IMR-90 (cell line): Measurements from ENCODE around the gene INKA1. TPM values are rescaled to one million over a fixed set of nuclear protein-coding genes. Genes with fewer than 3 reads are reported as not detected.

Experiments
- ATAC-seq: fragments of 200-7000 bp; cut with Tn5 transposase; 2 replicates; pipeline ENCODE4 v1.9.1; 2020; ENCODE audit warnings: low read depth, mild to moderate bottlenecking, moderate library complexity
- BruUV-seq: library from RNA; stranded (reverse); fragments of 400-500 nt; replicated peaks from 2 replicates; lab custom pipeline; 2021; lab: Mats Ljungman, UMichigan
- CTCF ChIA-PET: fragments of 300-600 bp; formaldehyde crosslinking; extraction: SDS; loops from one replicate; lab custom pipeline; 2021; ENCODE audit warnings: antibody characterized with exemption; lab: Yijun Ruan, JAX
- POLR2A ChIA-PET: fragments of 300-600 bp; sonication (Branson Sonifier 250); formaldehyde crosslinking; loops from one replicate; lab custom pipeline; 2022; ENCODE audit warnings: antibody characterized with exemption; ENCODE audit not compliant: unreplicated experiment; lab: Charles Lee
- DNase-seq: peaks from one replicate; pipeline ENCODE4 v3.0.0; 2013
- H2AFZ ChIP-seq: replicated peaks from 2 replicates; pipeline ENCODE3; 2013; ENCODE audit warnings: low read length, mild to moderate bottlenecking; ENCODE audit not compliant: poor library complexity
- H2AK5ac ChIP-seq: 2 replicates; pipeline ENCODE4 v1.6.1; 2013; ENCODE audit warnings: low read depth, low read length, inconsistent platforms
- H2AK9ac ChIP-seq: replicated peaks from 2 replicates; pipeline ENCODE3; 2013; ENCODE audit warnings: mild to moderate bottlenecking, low read depth, low read length, moderate library complexity; ENCODE audit not compliant: poor library complexity
- H2BK120ac ChIP-seq: 2 replicates; pipeline ENCODE4 v1.6.1; 2013; ENCODE audit warnings: low read depth, low read length, inconsistent platforms
- H2BK15ac ChIP-seq: 3 replicates; pipeline ENCODE4 v1.6.1; 2013; ENCODE audit warnings: low read depth, low read length, inconsistent platforms
- H2BK20ac ChIP-seq: 2 replicates; pipeline ENCODE4 v1.6.1; 2013; ENCODE audit warnings: low read depth, mild to moderate bottlenecking, inconsistent platforms, low read length, moderate library complexity
- H2BK5ac ChIP-seq: 2 replicates; pipeline ENCODE4 v1.6.1; 2013; ENCODE audit warnings: mild to moderate bottlenecking, low read depth, low read length, inconsistent platforms; ENCODE audit not compliant: poor library complexity, severe bottlenecking
- H3K14ac ChIP-seq: replicated peaks from 2 replicates; pipeline ENCODE4 v1.6.1; 2013; ENCODE audit warnings: low read depth, low read length, inconsistent platforms
- H3K18ac ChIP-seq: 2 replicates; pipeline ENCODE4 v1.6.1; 2013; ENCODE audit warnings: low read depth, low read length, control low read depth
- H3K23ac ChIP-seq: 2 replicates; pipeline ENCODE4 v1.6.1; 2013; ENCODE audit warnings: low read depth, low read length, inconsistent platforms
- H3K27ac ChIP-seq: 2 replicates; pipeline ENCODE4 v1.5.1; 2013; ENCODE audit warnings: mild to moderate bottlenecking, control low read depth, low read length; ENCODE audit not compliant: insufficient read depth
- H3K27me3 ChIP-seq: 2 replicates; pipeline ENCODE4 v1.6.1; 2013; ENCODE audit warnings: low read length; ENCODE audit not compliant: control insufficient read depth, insufficient read depth
- H3K36me3 ChIP-seq: 2 replicates; pipeline ENCODE4 v1.6.1; 2013; ENCODE audit warnings: low read length, mixed read lengths; ENCODE audit not compliant: control insufficient read depth, insufficient read depth
- H3K4ac ChIP-seq: 2 replicates; pipeline ENCODE4 v1.6.1; 2013; ENCODE audit warnings: low read depth, low read length, inconsistent platforms
- H3K4me1 ChIP-seq: 2 replicates; pipeline ENCODE4 v1.6.1; 2013; ENCODE audit warnings: low read length, mixed read lengths; ENCODE audit not compliant: control insufficient read depth, insufficient read depth
- H3K4me2 ChIP-seq: 2 replicates; pipeline ENCODE4 v1.6.1; 2013; ENCODE audit warnings: low read depth, mild to moderate bottlenecking, control low read depth, low read length, moderate library complexity
- H3K4me3 ChIP-seq: 2 replicates; pipeline ENCODE4 v1.5.1; 2013; ENCODE audit warnings: low read depth, mild to moderate bottlenecking, control low read depth, low read length, moderate library complexity; ENCODE audit not compliant: insufficient read depth
- H3K56ac ChIP-seq: 2 replicates; pipeline ENCODE4 v1.6.1; 2013; ENCODE audit warnings: low read length, inconsistent platforms; ENCODE audit not compliant: insufficient read depth; ENCODE audit errors: extremely low read depth
- H3K79me1 ChIP-seq, 2 experiments: 2 replicates each; pipeline ENCODE4 v1.6.1; 2013; ENCODE audit warnings: low read length in 2 of 2, inconsistent platforms in 1 of 2, low read depth in 1 of 2
- H3K9ac ChIP-seq: 2 replicates; pipeline ENCODE4 v1.6.1; 2013; ENCODE audit warnings: low read depth, low read length, control low read depth
- H3K9me1 ChIP-seq: 2 replicates; pipeline ENCODE4 v1.6.1; 2013; ENCODE audit warnings: low read length, inconsistent platforms; ENCODE audit not compliant: insufficient read depth
- H3K9me3 ChIP-seq: 2 replicates; pipeline ENCODE4 v1.6.1; 2013; ENCODE audit warnings: low read length; ENCODE audit not compliant: control insufficient read depth, insufficient read depth
- H4K20me1 ChIP-seq: 2 replicates; pipeline ENCODE4 v1.6.1; 2013; ENCODE audit warnings: low read length, inconsistent platforms; ENCODE audit not compliant: insufficient read depth
- H4K5ac ChIP-seq: 2 replicates; pipeline ENCODE4 v1.6.1; 2013; ENCODE audit warnings: mild to moderate bottlenecking, low read depth, low read length, control low read depth
- H4K8ac ChIP-seq, 2 experiments: 2 replicates each; pipeline ENCODE4 v1.6.1; 2013; ENCODE audit warnings: low read depth in 2 of 2, low read length in 2 of 2, control low read depth in 1 of 2, inconsistent platforms in 1 of 2
- H4K91ac ChIP-seq: 2 replicates; pipeline ENCODE4 v1.6.1; 2013; ENCODE audit warnings: low read depth, low read length, inconsistent platforms; ENCODE audit not compliant: insufficient read depth
- BHLHE40 ChIP-seq: fragments of 150-350 bp; IDR thresholded peaks from 2 replicates; pipeline ENCODE4 v1.6.1; 2016; ENCODE audit warnings: mild to moderate bottlenecking, low read depth, low read length
- CEBPB ChIP-seq: IDR thresholded peaks from 2 replicates; pipeline ENCODE4 v1.6.1; 2012; ENCODE audit warnings: low read depth, low read length, improper control_type of control experiment
- CHD1 ChIP-seq: IDR thresholded peaks from 2 replicates; pipeline ENCODE4 v1.6.1; 2012; ENCODE audit warnings: low read depth, low read length, improper control_type of control experiment
- CTCF ChIP-seq: conservative IDR thresholded peaks from 2 replicates; pipeline ENCODE4 v1.5.1; 2012; ENCODE audit warnings: mild to moderate bottlenecking, low read depth, low read length, improper control_type of control experiment
- ELK1 ChIP-seq: fragments of 150-350 bp; IDR thresholded peaks from 2 replicates; pipeline ENCODE4 v1.6.1; 2016; ENCODE audit warnings: low read depth, mild to moderate bottlenecking, low read length, moderate library complexity, borderline replicate concordance
- MAFK ChIP-seq: IDR thresholded peaks from 2 replicates; pipeline ENCODE4 v1.6.1; 2012; ENCODE audit warnings: low read depth, low read length, improper control_type of control experiment
- MAZ ChIP-seq: IDR thresholded peaks from 2 replicates; pipeline ENCODE4 v1.6.1; 2012; ENCODE audit warnings: low read depth, mild to moderate bottlenecking, low read length, improper control_type of control experiment, moderate library complexity, borderline replicate concordance
- MXI1 ChIP-seq: IDR thresholded peaks from 2 replicates; pipeline ENCODE4 v1.6.1; 2012; ENCODE audit warnings: low read depth, mild to moderate bottlenecking, low read length, moderate library complexity, borderline replicate concordance
- NFE2L2 ChIP-seq: fragments of 150-350 bp; IDR thresholded peaks from 2 replicates; pipeline ENCODE4 v1.6.1; 2016; ENCODE audit warnings: low read depth, mild to moderate bottlenecking, low read length
- POLR2A ChIP-seq: IDR thresholded peaks from 2 replicates; pipeline ENCODE4 v1.6.1; 2012; ENCODE audit warnings: mild to moderate bottlenecking, low read depth, low read length
- RAD21 ChIP-seq: IDR thresholded peaks from 2 replicates; pipeline ENCODE4 v1.6.1; 2012; ENCODE audit warnings: low read length, improper control_type of control experiment
- RCOR1 ChIP-seq: IDR thresholded peaks from 2 replicates; pipeline ENCODE4 v1.6.1; 2012; ENCODE audit warnings: mild to moderate bottlenecking, low read length, improper control_type of control experiment; ENCODE audit not compliant: insufficient replicate concordance
- RFX5 ChIP-seq: IDR thresholded peaks from 2 replicates; pipeline ENCODE4 v1.8.0; 2012; ENCODE audit warnings: low read depth, mild to moderate bottlenecking, low read length, moderate library complexity
- SMC3 ChIP-seq: fragments of 150-350 bp; IDR thresholded peaks from 2 replicates; pipeline ENCODE4 v1.6.1; 2016; ENCODE audit warnings: low read depth, mild to moderate bottlenecking, antibody characterized with exemption, low read length, moderate library complexity
- WGBS, 2 experiments: methylation state at CpG; one replicate each; pipeline versions ENCODE4 v1.1.5 to v1.1.7; 2013; ENCODE audit warnings: missing lambda C conversion rate in 2 of 2; ENCODE audit not compliant: insufficient read length in 1 of 2; ENCODE audit errors: extremely low coverage in 2 of 2; 5-methylcytosine and 5-hydroxymethylcytosine counted together
- dilution Hi-C: fragments of 300-500 bp; cut with HindIII; formaldehyde crosslinking; loops from one replicate; pipeline ENCODE4 v1.14.3; 2018; ENCODE audit warnings: low sequenced_read_pairs; ENCODE audit not compliant: unreplicated experiment
- in situ Hi-C: fragments of 300-500 bp; cut with MboI; formaldehyde crosslinking; loops from 3 replicates; pipeline ENCODE4 v1.14.3; 2019; ENCODE audit warnings: low sequenced_read_pairs, inconsistent platforms, mixed read lengths
- intact Hi-C: fragments of 100-400 bp; cut with micrococcal nuclease; formaldehyde crosslinking; loops from 2 replicates; pipeline ENCODE4 v1.10.0; 2022
- polyA plus RNA-seq, 3 experiments: library from polyadenylated mRNA; depleted of rRNA; stranded (reverse); fragments of >200 nt; gene quantifications; 2 replicates each; pipeline ENCODE4 v1.2.3, GENCODE V29; 2012; ENCODE audit warnings: low replicate concordance in 1 of 3
- total RNA-seq: library from RNA; depleted of rRNA; stranded (reverse); fragments of >200 nt; gene quantifications from 2 replicates; pipeline ENCODE4 v1.2.3, GENCODE V29; 2012
- TF ChIP-seq, protein P1 (sequence below): fragments of 150-350 bp; IDR thresholded peaks from 2 replicates; pipeline ENCODE4 v1.6.1; 2017; ENCODE audit warnings: mild to moderate bottlenecking, antibody characterized with exemption, low read length, low read depth

Gene INKA1
- total and polyA plus RNA-seq, 2 of the 4 experiments (the other 2 are of a cell fraction): 2.3 to 4.5 TPM

DNA sequence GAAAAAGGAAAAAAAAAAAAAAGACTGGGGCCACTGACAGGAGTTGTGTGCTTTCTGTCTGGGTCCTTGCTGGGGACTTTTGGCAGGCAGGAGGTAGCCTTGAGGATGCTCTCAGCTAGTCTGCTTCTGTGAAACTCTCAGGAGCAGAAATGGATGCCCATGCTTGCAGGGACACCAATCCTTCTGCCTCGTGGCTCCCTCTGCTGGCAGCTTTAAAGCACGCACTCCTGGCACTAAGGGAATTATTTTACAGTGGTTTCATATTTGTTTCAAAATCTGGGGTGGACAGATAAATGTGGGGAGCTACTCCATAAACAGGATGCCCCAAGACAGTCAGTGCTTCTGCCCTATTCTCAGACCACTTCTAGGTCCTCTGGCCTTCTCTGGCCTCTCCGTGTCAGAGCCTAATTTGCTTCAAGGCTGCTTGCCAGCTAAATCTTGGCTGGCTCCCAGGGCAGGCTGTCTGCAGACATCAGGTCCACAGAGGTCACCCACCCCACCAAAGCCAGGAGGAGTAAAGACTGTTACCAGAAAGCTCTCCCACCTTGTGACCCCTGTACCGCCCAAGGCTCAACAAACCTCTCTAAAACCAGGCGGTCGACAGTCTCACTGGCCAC is 36.2 kb downstream of the INKA1 start:
- Histone ChIP-seq H2BK5ac (no peak overlapping the region), H4K91ac (no peak overlapping the region), H3K4me1 (no peaks in the 10 kb centered on the region; the same call in 1 of the 2 replicates), H2AFZ (peak overlapping the region; percentile 58), H3K9me3 (no peaks in the 10 kb centered on the region), H4K5ac (no peak overlapping the region), H3K4me2 (no peak overlapping the region), H2BK15ac (no peak overlapping the region), H3K14ac (no peak overlapping the region), H3K18ac (no peak overlapping the region), H3K36me3 (peaks cover 3% of the 10 kb centered on the region; the same call in 1 of the 2 replicates), H3K23ac (no peak overlapping the region), H3K4me3 (no peak overlapping the region), H2AK5ac (no peak overlapping the region), H3K27ac (no peak overlapping the region), H3K4ac (no peak overlapping the region), H4K8ac (peak overlapping the region in 1 of 2 experiments; percentile 57; a peak in 1 of 4 replicates), H3K79me1 (no peaks in the 10 kb centered on the region), H3K9ac (no peak overlapping the region), H3K56ac (no peak overlapping the region), H3K27me3 (no peaks in the 10 kb centered on the region), H4K20me1 (no peaks in the 10 kb centered on the region), H2BK20ac (no peak overlapping the region), H2AK9ac (peak overlapping the region; percentile 84), H3K9me1 (peaks cover 3% of the 10 kb centered on the region; the same call in 1 of the 2 replicates), H2BK120ac (no peak overlapping the region)
- ChIA-PET CTCF (interaction anchor here (0.6 to 4.4 kb wide), 15 partner anchors 8 to 299 kb away, joined by 3 to 33 read pairs (median 4); partner anchors contain the start of genes AMIGO3 and INKA1), POLR2A (interaction anchor here (0.9 kb wide), 1 partner anchor 34 kb away, joined by 3 read pairs; no protein-coding TSS in a partner anchor)
- intact Hi-C loops (loop anchor here (1.0 kb wide), 3 partner anchors 37 to 136 kb away; partner anchors contain the start of gene AMIGO3), in situ Hi-C loops (no loop called here), dilution Hi-C loops (no loop called here)
- DNase-seq (peak; percentile 74), ATAC-seq (peak; percentile 96)
- no TSS peak for BruUV-seq
- WGBS, 2 experiments: 0% methylated on average over 1 of the region's 6 CpGs; no CpG with 5 or more reads in 1 of the 2 experiments
- TF ChIP-seq MXI1 (no peak), POLR2A (no peak), MAFK (no peak), BHLHE40 (no peak), ELK1 (no peak), RCOR1 (no peak), RAD21 (peak; percentile 89), CEBPB (no peak), RFX5 (no peak), NFE2L2 (no peak), MAZ (no peak), SMC3 (peak; percentile 97), CHD1 (no peak), CTCF (peak; percentile 94)
- TF ChIP-seq, protein P1, sequence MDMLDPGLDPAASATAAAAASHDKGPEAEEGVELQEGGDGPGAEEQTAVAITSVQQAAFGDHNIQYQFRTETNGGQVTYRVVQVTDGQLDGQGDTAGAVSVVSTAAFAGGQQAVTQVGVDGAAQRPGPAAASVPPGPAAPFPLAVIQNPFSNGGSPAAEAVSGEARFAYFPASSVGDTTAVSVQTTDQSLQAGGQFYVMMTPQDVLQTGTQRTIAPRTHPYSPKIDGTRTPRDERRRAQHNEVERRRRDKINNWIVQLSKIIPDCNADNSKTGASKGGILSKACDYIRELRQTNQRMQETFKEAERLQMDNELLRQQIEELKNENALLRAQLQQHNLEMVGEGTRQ: no peak
